MM.1S (cell line): ENCODE results near the gene STRIT1.
"Not testable (repeated sequence)": the region's sequence is repeated elsewhere in the genome, so short reads cannot be mapped to it uniquely, and the experiment has no call there.

ENCODE experiments used
- DNase-seq: peaks from one replicate; pipeline ENCODE4 v3.0.0-alpha.2; 2015
- H2AFZ ChIP-seq: fragments of 300-600 bp; sonication (generic); 2 replicates; pipeline ENCODE4 v1.6.0; 2016; ENCODE audit warnings: antibody characterized with exemption, low read length
- H3F3A ChIP-seq: fragments of 300-600 bp; sonication (generic); 2 replicates; pipeline ENCODE4 v1.6.1; 2016; ENCODE audit warnings: mild to moderate bottlenecking, antibody characterized with exemption, low read length, moderate library complexity, mixed read lengths; ENCODE audit not compliant: insufficient read depth
- H3K27ac ChIP-seq: fragments of 300-600 bp; sonication (generic); 2 replicates; pipeline ENCODE4 v1.5.1; 2016; ENCODE audit warnings: mild to moderate bottlenecking, low read length
- H3K27me3 ChIP-seq: fragments of 300-600 bp; sonication (generic); replicated peaks from 2 replicates; pipeline ENCODE4 v1.6.0; 2016; ENCODE audit warnings: low read length; ENCODE audit not compliant: insufficient read depth
- H3K36me3 ChIP-seq: fragments of 300-600 bp; sonication (generic); replicated peaks from 2 replicates; pipeline ENCODE4 v1.6.1; 2016; ENCODE audit warnings: mild to moderate bottlenecking, low read length, mixed read lengths; ENCODE audit not compliant: insufficient read depth
- H3K4me1 ChIP-seq: fragments of 300-600 bp; sonication (generic); 2 replicates; pipeline ENCODE4 v1.6.1; 2016; ENCODE audit warnings: low read length, mixed read lengths
- H3K4me2 ChIP-seq: fragments of 300-600 bp; sonication (generic); 2 replicates; pipeline ENCODE4 v1.6.0; 2016; ENCODE audit warnings: low read depth, low read length
- H3K4me3 ChIP-seq: fragments of 300-600 bp; sonication (generic); 2 replicates; pipeline ENCODE4 v1.5.1; 2016; ENCODE audit warnings: low read length, mixed read lengths
- H3K79me2 ChIP-seq: fragments of 300-600 bp; sonication (generic); 2 replicates; pipeline ENCODE4 v1.6.1; 2016; ENCODE audit warnings: mixed run types, low read length, mixed read lengths
- H3K9ac ChIP-seq: fragments of 300-600 bp; sonication (generic); 2 replicates; pipeline ENCODE4 v1.6.1; 2016; ENCODE audit warnings: low read length, mixed read lengths
- H3K9me2 ChIP-seq: fragments of 300-600 bp; sonication (generic); replicated peaks from 2 replicates; pipeline ENCODE4 v1.6.1; 2016; ENCODE audit warnings: mild to moderate bottlenecking, low read length, mixed read lengths; ENCODE audit not compliant: insufficient read depth
- H3K9me3 ChIP-seq: fragments of 300-600 bp; sonication (generic); replicated peaks from 2 replicates; pipeline ENCODE4 v1.6.1; 2016; ENCODE audit warnings: mild to moderate bottlenecking, low read length, mixed read lengths; ENCODE audit not compliant: insufficient read depth
- H4K20me1 ChIP-seq: fragments of 300-600 bp; sonication (generic); 2 replicates; pipeline ENCODE4 v1.6.1; 2016; ENCODE audit warnings: mild to moderate bottlenecking, low read length, moderate library complexity, mixed read lengths; ENCODE audit not compliant: insufficient read depth
- CTCF ChIP-seq: fragments of 300-600 bp; sonication (generic); IDR thresholded peaks from 2 replicates; pipeline ENCODE4 v1.5.1; 2016; ENCODE audit warnings: antibody characterized with exemption, low read length, mixed read lengths
- EZH2 ChIP-seq: fragments of 300-600 bp; sonication (generic); optimal IDR thresholded peaks from 2 replicates; pipeline ENCODE3; 2017; ENCODE audit warnings: low read depth, mild to moderate bottlenecking, antibody characterized with exemption, low read length, mixed read lengths
- EZH2phosphoT487 ChIP-seq: fragments of 300-600 bp; sonication (generic); IDR thresholded peaks from 2 replicates; pipeline ENCODE4 v1.6.1; 2018; ENCODE audit warnings: antibody characterized with exemption, low read length

The STRIT1 gene

DNA sequence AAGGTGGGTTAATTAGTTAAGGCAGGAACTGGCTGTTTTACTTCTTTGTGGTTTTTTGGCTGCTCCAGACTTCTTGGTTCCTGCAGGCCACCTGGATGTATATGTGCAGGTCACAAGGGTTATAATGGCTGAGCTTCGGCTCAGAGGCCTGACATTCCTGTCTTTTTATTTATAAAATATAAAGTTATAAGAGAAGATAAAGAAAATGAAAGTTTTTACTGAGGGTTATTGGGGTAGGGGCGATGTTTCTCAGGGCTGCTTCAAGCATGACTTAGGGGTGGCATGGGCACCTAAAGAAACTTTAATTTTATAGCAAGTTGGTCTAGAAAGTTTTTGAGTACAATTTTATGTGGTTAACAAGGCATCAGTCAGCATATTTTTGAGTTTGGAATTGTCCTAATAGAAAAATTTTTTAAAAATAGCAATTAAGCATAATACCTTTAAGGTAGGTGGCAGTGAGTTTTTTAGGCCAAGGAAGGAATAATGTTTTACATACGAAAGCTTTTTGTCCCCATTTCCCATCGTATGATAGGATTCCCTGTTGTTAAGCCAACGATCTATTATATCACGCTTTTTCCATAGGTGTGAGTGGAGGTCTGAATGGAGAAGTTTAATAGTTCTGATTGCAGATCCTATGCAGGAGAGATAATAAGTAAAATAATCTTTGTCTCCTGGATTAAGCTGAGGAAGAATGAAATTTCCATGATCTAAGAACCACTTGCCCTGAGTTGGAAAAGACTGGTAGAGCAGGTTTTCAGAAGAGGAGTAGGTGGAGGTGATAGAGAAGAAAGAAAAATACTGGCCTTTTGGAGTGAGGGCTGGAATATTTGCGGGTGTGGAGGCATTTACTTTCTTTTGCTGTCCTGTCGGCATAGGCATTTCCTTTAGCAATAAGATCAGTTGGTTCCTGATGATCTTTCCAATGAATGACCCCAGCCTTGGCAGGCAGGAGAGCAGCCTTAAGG lies 10.1 kb downstream of the STRIT1 start:
- DNase-seq = no peak
- Histone ChIP-seq H3K9ac (no peak overlapping the region), H3K4me2 (no peak overlapping the region), H3K27me3 (no peaks in the 10 kb centered on the region), H3K4me3 (no peak overlapping the region), H3F3A (no peaks in the 10 kb centered on the region), H3K4me1 (no peaks in the 10 kb centered on the region), H3K79me2 (no peaks in the 10 kb centered on the region), H4K20me1 (no peaks in the 10 kb centered on the region), H3K27ac (no peak overlapping the region), H3K9me3 (no peaks in the 10 kb centered on the region), H2AFZ (no peak overlapping the region), H3K36me3 (no peaks in the 10 kb centered on the region), H3K9me2 (no peaks in the 10 kb centered on the region)
- TF ChIP-seq EZH2phosphoT487 (no peak), CTCF (no peak), EZH2 (no peak)

DNA sequence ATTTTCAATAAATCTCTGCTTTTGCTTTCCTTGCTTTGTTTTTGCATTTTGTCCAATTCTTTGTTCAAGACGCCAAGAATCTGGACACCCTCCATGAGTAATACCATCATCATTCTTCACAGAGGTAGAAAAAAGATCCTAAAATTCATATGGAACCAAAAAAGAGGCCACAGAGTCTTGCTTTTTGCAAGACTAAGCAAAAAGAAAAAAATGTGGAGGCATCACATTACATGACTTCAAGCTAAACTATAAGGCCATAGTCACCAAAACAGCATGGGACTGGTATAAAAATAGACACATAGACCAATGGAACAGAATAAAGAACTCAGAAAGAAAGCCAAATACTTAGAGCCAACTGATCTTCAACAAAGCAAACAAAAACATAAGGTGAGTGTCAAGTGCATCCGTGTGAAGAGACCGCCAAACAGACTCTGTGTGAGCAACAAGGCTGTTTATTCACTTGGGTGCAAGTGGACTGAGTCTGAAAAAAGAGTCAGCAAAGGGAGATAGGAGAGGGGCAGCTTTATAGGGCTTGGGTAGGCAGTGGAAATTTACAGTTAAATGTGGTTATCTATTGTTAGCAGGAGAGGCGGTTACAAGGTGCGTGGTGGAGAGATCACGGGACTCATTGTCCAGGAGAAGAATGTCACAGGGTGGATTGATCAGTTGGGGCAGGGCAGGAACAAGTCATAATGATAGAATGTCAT lies 10.9 kb downstream of the STRIT1 start:
- no peak for DNase-seq
- Histone ChIP-seq H4K20me1 (no peaks in the 10 kb centered on the region), H3K4me2 (no peak overlapping the region)

GRCh38 chr3:155281912-155282311 lies 11.6 kb downstream of the STRIT1 start:
- H3K9me2 ChIP-seq = no peaks in the 10 kb centered on the region
- H3K27ac ChIP-seq = no peak overlapping the region
- DNase-seq = no peak
- H2AFZ ChIP-seq = no peak overlapping the region
- H3K79me2 ChIP-seq = no peaks in the 10 kb centered on the region
- H3F3A ChIP-seq = no peaks in the 10 kb centered on the region
- H3K4me1 ChIP-seq = no peaks in the 10 kb centered on the region
- no peaks in the 10 kb centered on the region for H3K27me3 ChIP-seq
- no peak for TF ChIP-seq EZH2phosphoT487
- no peak for TF ChIP-seq CTCF
- TF ChIP-seq EZH2 = no peak
- H3K9ac ChIP-seq = no peak overlapping the region
- no peak overlapping the region for H3K4me3 ChIP-seq
- H4K20me1 ChIP-seq = no peaks in the 10 kb centered on the region
- no peak overlapping the region for H3K4me2 ChIP-seq
- no peaks in the 10 kb centered on the region for H3K9me3 ChIP-seq
- no peaks in the 10 kb centered on the region for H3K36me3 ChIP-seq

More for the DNA sequence above, 10.9 kb downstream of the STRIT1 start:
- Histone ChIP-seq H2AFZ (no peak overlapping the region), H3K79me2 (no peaks in the 10 kb centered on the region), H3K9me2 (no peaks in the 10 kb centered on the region), H3K4me3 (no peak overlapping the region), H3K36me3 (no peaks in the 10 kb centered on the region), H3F3A (no peaks in the 10 kb centered on the region), H3K27ac (no peak overlapping the region), H3K4me1 (no peaks in the 10 kb centered on the region), H3K27me3 (no peaks in the 10 kb centered on the region), H3K9ac (no peak overlapping the region), H3K9me3 (no peaks in the 10 kb centered on the region)
- no peak for TF ChIP-seq EZH2phosphoT487
- no peak for TF ChIP-seq CTCF
- TF ChIP-seq EZH2 = no peak

- H3K27ac ChIP-seq, H3K9me2 ChIP-seq, H3K79me2 ChIP-seq, H3F3A ChIP-seq, H3K4me1 ChIP-seq, H3K4me3 ChIP-seq, H3K9me3 ChIP-seq, DNase-seq, H3K36me3 ChIP-seq, H3K9ac ChIP-seq, H3K4me2 ChIP-seq, H4K20me1 ChIP-seq, H2AFZ ChIP-seq, H3K27me3 ChIP-seq: not testable (repeated sequence)
Observed at GRCh38 chr3:155276089-155276488, 17.4 kb downstream of the STRIT1 start.

DNA sequence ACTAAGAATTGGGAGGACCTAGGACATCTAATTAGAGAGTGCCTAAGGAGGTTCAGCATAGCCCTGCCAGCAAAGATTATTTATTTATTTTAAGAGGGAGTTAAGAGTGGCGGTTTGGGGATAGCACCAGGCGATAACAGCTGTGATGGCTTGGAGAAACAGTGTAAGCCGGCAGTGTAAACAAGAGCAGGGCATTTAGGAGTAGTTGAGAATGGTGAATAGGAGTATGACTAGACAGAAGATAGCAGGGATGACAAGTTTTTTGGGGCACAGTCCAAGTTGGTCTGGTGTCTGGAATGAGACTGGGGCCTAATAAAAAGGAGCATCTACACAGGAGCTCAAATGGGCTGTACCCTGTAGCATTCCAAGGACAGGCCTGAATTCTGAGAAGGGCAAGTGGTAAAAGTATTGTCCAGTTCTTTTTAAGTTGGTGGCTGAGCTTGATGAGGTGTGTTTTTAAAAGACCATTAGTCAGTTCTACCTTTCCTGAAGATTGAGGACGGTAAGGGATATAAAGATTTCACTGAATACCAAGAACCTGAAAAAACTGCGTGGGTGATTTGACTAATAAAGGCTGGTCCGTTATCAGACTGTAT lies 18.2 kb downstream of the STRIT1 start:
- H3K9ac ChIP-seq, H3F3A ChIP-seq, H3K27ac ChIP-seq, H3K36me3 ChIP-seq, H4K20me1 ChIP-seq, DNase-seq, H3K27me3 ChIP-seq, H3K9me2 ChIP-seq, H3K4me1 ChIP-seq, H3K4me3 ChIP-seq, H3K9me3 ChIP-seq, H3K4me2 ChIP-seq, H2AFZ ChIP-seq, H3K79me2 ChIP-seq: not testable (repeated sequence)
